CD4-positive, alpha-beta T cell treated with Interleukin-15 for 1 hour (primary cell): Measurements from ENCODE around the gene ABCC1.
A peak's percentile ranks its signal among the peaks of the same experiment; 100 is the strongest.

Experiments used
- DNase-seq: peaks from one replicate; pipeline ENCODE4 v3.0.0-alpha.2; 2020

ABCC1 gene

DNA sequence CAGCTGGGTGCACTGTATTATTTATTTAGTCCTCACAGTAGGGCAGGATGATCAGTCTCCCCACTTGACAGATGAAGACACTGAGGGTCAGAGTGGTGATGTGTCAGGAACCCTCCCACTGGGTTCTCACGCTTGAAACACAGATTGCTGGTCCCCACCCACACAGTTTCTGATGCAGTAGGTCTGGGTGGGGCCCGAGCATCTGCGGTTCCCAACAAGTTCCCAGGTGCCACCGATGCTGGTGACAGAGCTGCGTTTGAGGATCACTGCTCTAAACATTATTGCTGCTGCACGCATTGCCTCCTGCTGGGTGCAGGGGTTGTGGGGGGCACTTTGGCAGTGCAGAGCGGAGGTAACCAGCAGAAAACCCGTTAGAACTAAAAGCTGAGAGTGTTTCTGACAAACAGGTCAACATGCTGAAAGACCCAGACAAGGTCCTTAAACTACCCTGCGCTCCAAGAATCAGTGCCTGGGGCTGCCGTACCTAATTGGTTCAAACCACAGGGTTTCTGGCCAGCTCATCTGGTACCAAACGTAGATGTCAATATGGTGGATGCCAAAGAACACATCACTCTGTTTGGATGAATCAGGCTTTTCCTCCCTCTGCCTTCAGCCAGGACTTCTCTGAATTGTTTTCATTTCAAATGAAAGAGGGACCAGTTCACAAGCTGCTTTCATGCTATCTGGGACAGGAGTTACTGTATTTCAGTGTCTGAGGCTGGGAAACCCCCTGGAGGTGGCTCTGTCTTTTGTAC is 76.0 kb downstream of the ABCC1 start:
- peak; percentile 28 for DNase-seq

- DNase-seq = no peak
Observed at GRCh38 chr16:16027728-16028310, 78.4 kb downstream of the ABCC1 start.

DNA sequence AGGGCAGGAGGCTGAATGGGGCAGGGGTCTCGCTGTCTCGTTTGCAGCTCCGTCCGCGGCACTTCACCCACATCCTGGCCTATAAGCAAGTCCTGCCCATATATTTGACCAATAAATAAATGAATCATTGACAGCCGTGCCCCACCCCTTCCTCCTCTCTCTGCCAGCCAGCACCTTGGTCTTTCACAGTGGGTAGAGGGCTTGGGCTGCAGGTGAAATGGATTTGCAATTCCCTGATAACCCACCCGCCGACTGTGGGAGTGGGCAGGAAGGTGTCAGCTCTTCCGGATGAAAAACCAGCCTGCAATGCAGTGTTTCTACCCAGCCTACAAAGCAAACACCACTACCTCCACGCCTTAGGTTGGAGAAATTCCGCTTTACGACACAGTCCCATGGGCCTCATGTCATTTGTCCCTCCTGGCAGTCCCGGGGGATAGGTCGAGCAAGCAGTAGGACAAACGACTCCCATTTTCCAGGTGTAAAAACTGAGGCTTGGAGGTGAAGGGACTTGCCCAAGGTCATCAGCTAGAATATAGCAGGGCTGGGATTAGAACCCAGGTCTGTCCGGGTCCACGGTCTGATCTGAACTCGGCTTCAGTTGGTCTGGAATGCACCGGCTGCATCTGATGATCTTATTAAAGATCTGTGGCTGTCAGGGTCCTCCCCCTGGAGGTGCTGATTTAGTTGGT is 79.0 kb downstream of the ABCC1 start:
- no peak for DNase-seq

DNA sequence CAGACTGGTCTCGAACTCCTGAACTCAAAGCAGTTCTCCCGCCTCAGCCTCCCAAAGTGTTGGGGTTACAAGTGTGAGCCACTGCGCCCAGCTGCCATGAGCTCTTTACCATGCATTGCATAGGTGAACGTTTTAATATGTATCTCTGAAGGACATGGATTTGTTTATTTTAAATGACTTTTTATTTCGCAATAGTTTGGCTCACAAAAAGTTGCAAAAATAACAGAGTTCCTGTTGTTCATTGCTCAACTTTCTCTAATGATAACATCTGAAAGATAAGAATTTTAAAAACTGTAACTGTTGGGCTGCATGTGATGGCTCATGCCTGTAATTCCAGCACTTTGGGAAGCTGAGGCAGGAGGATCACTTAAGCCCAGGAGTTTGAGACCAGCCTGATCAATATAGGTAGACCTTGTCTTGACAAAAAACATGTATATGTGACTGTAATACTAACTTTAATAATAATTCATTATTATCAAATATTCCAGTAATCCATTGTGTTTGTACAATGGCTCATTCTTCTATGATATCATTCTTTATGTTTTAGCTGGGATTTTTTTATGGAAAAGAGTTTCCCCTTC is 80.1 kb downstream of the ABCC1 start:
- DNase-seq = no peak

DNA sequence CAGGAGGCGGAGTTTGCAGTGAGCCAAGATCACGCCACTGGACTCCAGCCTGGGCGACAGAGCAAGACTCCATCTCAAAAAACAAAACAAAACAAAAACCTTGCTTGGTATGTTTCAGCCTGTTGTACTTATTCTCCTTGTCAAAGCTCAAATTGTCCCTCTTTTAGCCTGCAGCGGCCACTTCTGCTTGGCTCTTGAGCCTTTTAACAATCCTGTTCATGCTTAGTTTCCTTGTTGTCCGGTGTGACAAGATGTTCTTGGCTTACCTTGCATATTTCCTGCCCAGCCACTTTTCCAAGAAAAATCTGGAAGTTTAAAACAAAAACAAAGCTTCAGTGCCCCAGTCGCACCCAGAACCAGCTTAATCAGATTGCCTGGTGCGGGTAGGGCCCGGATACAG is 81.0 kb downstream of the ABCC1 start:
- no peak for DNase-seq

- no peak for DNase-seq
Observed at GRCh38 chr16:16031401-16031800, 82.0 kb downstream of the ABCC1 start.

DNA sequence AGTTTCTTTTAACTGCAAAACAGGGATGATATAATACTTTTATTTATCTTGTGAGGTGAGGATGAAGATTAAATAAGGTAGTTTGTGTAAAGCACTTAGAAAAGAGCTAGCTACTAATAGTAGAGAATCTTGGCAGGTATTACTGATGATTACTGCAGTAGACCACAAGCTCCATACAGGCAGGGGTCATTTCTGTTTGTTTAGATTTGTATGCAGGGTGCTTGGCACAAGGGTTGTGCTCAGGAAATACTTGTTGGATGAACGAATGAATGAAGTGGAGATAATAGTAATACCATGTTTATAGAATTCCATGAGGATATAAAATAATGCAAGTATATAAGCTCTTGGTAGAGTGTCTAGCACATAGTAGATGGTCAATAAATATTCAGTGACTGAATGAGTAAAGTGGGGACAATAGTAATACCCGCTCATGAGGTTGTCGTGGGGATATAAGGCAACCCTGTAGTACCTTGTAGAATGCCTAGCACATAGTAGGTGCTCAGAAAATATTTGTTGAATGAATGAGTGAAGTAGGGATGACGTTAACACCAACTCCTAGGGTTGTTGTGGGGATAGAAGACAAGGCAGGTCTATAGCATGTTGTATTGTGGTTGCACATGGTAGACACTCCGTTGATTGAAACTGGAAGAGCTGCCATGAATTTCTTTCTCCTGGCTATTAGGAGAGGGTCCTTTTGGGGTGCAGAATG is 83.0 kb downstream of the ABCC1 start:
- DNase-seq = no peak

GRCh38 chr16:16033208-16033717 is 83.8 kb downstream of the ABCC1 start:
- DNase-seq = peak; percentile 22

DNA sequence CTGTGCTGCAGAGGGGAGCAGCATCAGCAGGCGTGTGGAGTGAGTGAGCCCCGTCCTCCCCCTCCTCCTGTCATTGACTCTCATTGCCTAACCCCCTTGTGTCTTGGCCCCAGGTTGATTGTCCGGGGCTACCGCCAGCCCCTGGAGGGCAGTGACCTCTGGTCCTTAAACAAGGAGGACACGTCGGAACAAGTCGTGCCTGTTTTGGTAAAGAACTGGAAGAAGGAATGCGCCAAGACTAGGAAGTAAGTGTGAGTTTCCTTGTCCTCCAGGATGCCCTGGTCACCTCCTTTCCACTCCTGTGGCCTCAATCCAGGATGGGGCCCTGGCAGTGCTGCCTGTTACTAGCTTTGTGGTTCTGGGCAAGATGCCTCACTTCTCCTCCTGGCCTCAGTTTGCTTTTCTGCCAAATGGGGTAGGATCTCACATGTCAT is 87.0 kb downstream of the ABCC1 start:
- no peak for DNase-seq

DNA sequence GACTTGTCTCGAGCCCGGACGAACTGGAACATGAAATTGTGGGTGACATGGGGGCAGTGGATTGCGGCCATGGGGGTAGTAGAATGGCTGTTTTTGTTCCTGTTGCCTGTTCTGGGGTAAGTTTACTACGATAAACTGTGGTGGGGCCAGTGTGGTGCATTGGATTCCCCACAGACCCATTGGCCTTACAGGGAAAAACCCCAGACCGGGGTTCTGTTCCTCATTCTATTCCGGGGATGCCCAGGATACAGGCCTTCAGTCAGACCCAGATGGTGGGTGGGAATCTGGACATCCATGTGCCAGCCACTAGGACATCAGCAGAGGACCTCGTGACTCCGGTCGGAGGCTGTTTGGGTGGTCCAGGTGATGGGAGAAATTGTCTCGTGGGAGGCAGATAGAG is 88.1 kb downstream of the ABCC1 start:
- no peak for DNase-seq

- DNase-seq = no peak
Observed at GRCh38 chr16:16037970-16038369, 88.6 kb downstream of the ABCC1 start.

DNA sequence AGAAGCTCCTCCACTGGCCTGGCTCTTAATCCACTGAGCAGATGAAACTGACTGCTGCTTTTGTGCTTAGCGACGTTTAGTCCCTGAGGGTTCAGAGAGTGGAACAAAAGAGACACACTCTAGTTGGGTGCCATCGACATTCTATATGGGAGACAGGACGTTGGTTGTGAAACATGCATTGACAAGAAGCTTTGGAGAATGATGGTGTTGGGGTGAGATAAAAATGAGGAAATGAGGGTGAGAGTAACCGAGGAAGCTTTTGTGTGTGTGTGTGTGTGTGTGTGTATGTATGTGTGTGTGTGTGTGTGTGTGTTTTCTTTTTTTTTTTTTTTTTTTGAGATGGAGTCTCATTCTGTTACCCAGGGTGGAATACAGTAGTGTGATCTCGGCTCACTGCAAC is 89.5 kb downstream of the ABCC1 start:
- DNase-seq = no peak

GRCh38 chr16:16041196-16041892 is 91.9 kb downstream of the ABCC1 start:
- DNase-seq = no peak

DNA sequence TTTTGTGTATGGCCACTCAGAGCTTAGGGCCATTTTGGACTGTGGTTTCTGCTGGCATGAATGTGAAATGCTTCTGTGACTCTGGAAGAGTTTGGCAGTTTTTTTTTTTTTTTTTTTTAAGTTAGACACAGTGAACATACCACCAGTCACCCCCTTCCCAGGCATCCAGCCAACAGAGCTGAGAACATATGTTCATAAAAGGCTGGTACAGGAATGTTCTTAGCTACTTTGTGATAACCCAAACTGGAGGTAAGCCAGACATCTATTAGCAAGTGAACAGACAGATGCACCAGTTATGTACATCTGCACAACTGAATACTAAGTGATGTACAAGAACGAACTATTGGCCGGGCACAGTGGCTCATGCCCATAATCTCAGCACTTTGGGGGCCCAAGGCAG is 92.7 kb downstream of the ABCC1 start:
- DNase-seq = no peak

- no peak for DNase-seq
Observed at GRCh38 chr16:16045296-16045695, 95.9 kb downstream of the ABCC1 start.

GRCh38 chr16:16045879-16046278 is 96.5 kb downstream of the ABCC1 start:
- DNase-seq = no peak

DNA sequence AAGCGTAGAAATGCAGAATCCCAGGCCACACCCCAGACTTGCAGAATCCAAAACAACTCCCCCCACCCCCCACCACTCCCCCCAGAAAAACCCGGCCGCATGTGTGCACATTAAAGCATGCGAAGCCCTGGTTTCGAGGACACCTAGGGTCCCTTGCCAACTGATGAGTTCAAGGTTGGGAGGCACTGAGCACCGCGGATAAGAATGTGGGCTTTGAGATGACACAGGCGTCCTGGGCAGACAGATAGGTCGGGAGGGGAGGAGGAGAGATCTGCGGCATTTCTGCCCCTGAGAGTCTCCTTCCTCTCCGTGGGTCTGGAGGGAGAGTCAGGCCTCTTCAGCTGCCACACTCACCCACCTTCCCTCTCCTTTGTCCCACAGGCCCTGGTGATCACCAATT is 98.3 kb downstream of the ABCC1 start:
- no peak for DNase-seq

- no peak for DNase-seq
Observed at GRCh38 chr16:16048904-16049582, 99.6 kb downstream of the ABCC1 start.

GRCh38 chr16:16050106-16050505 is 100.7 kb downstream of the ABCC1 start:
- DNase-seq = no peak

DNA sequence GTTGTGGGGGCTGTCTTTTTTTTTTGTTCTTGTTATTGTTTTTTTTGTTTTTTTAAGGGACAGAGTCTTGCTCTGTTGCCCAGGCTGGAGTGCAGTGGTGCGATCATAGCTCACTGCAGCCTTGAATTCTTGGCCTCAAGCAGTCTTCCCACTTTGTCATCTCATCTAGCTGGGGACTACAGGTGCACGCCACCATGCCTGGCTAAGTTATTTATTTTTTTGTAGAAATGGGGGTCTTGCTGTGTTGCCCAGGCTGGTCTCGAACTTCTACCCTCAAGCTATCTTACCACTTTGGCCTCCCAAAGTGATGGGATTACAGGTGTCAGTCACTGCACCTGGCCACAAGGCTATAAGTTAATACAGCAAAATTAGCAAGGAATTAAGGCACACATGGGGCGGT is 101.7 kb downstream of the ABCC1 start:
- DNase-seq = no peak

- no peak for DNase-seq
Observed at GRCh38 chr16:16052916-16053315, 103.5 kb downstream of the ABCC1 start.

- DNase-seq = no peak
Observed at GRCh38 chr16:16057102-16057501, 107.7 kb downstream of the ABCC1 start.
